A549 (cell line): ENCODE data around the gene SSBP3. TPM values are rescaled to one million over a fixed set of nuclear protein-coding genes. Genes with fewer than 3 reads are reported as not detected.
"Not testable (repeated sequence)": the region's sequence is repeated elsewhere in the genome, so short reads cannot be mapped to it uniquely, and the experiment has no call there.

Source experiments
- ATAC-seq, 2 experiments: fragments of 200-7000 bp in 1 of 2; fragments of >200 bp in 1 of 2; cut with Nextera tagmentation in 1 of 2; cut with Tn5 transposase in 1 of 2; 3 replicates each; pipeline versions ENCODE4 v1.8.0 to v1.9.1; 2018 to 2020; ENCODE audit warnings: mild to moderate bottlenecking in 1 of 2, moderate library complexity in 1 of 2
- CTCF ChIA-PET: fragments of 300-600 bp; sonication (Branson Sonifier 250); formaldehyde crosslinking; extraction: SDS; loops from one replicate; lab custom pipeline; 2021; ENCODE audit warnings: antibody characterized with exemption, inconsistent platforms; lab: Yijun Ruan, JAX
- POLR2A ChIA-PET: fragments of 350-600 bp; formaldehyde crosslinking; extraction: SDS; loops from one replicate; lab custom pipeline; 2021; ENCODE audit warnings: antibody characterized with exemption, inconsistent platforms; lab: Yijun Ruan, JAX
- DNase-seq, 2 experiments: peaks; one replicate each; pipeline versions ENCODE4 v3.0.0 to v3.0.0-alpha.2; 2011 to 2016; ENCODE audit warnings: low read depth in 1 of 2, low spot score in 1 of 2
- FAIRE-seq: peaks from 2 replicates; lab custom pipeline; 2011; peaks lifted over from hg19 to GRCh38; lab: Jason Lieb, UNC
- H3K27ac ChIP-seq, 2 experiments: fragments of >200 bp; sonication (Bioruptor Twin); formaldehyde crosslinking; 3 replicates each; pipeline ENCODE4 v1.5.1; 2016 to 2017
- H3K4me1 ChIP-seq: fragments of >200 bp; sonication (Bioruptor Twin); formaldehyde crosslinking; 3 replicates; pipeline ENCODE4 v1.6.1; 2016
- H3K4me2 ChIP-seq: fragments of >200 bp; sonication (Bioruptor Twin); formaldehyde crosslinking; 3 replicates; pipeline ENCODE4 v1.6.1; 2016
- H3K4me3 ChIP-seq: fragments of >200 bp; sonication (Bioruptor Twin); formaldehyde crosslinking; 3 replicates; pipeline ENCODE4 v1.5.1; 2016
- H3K9me3 ChIP-seq: fragments of >200 bp; sonication (Bioruptor Twin); formaldehyde crosslinking; 3 replicates; pipeline ENCODE4 v1.6.1; 2016
- ATOH8 ChIP-seq: fragments of 250-450 bp; sonication (Bioruptor Pico); IDR thresholded peaks from 2 replicates; pipeline ENCODE4 v1.5.0; 2020; ENCODE audit warnings: low read depth, mild to moderate bottlenecking, moderate library complexity
- BCL3 ChIP-seq: fragments of >200 bp; sonication (Bioruptor Twin); formaldehyde crosslinking; IDR thresholded peaks from 3 replicates; pipeline ENCODE4 v1.6.1; 2016
- BHLHE40 ChIP-seq: IDR thresholded peaks from 2 replicates; pipeline ENCODE4 v1.6.1; 2012; ENCODE audit warnings: low read depth, low read length, inconsistent platforms
- CHD4 ChIP-seq: fragments of 200-600 bp; sonication (generic); IDR thresholded peaks from 2 replicates; pipeline ENCODE4 v1.6.1; 2016; ENCODE audit warnings: antibody characterized with exemption, mild to moderate bottlenecking, borderline replicate concordance
- E2F6 ChIP-seq: IDR thresholded peaks from 2 replicates; pipeline ENCODE4 v1.6.1; 2012; ENCODE audit warnings: low read depth, borderline replicate concordance
- EHF ChIP-seq: fragments of 250-450 bp; sonication (Bioruptor Pico); IDR thresholded peaks from 2 replicates; pipeline ENCODE4 v1.5.0; 2020; ENCODE audit warnings: mild to moderate bottlenecking
- EP300 ChIP-seq, 2 experiments: fragments of >200 bp; sonication (Bioruptor Twin); formaldehyde crosslinking; IDR thresholded peaks; 2 replicates in 1 of 2; 3 replicates in 1 of 2; pipeline ENCODE4 v1.6.1; 2016 to 2017
- GATA3 ChIP-seq: IDR thresholded peaks from 2 replicates; pipeline ENCODE4 v1.6.1; 2012; ENCODE audit warnings: borderline replicate concordance
- HEYL ChIP-seq: fragments of 250-450 bp; sonication (Bioruptor Pico); IDR thresholded peaks from 2 replicates; pipeline ENCODE4 v1.8.0; 2021; ENCODE audit warnings: mild to moderate bottlenecking, moderate library complexity
- HOXB5 ChIP-seq: fragments of 250-450 bp; sonication (Bioruptor Pico); IDR thresholded peaks from 2 replicates; pipeline ENCODE4 v1.5.0; 2020; ENCODE audit warnings: mild to moderate bottlenecking, moderate library complexity
- JUN ChIP-seq, 2 experiments: fragments of >200 bp; sonication (Bioruptor Twin); formaldehyde crosslinking; IDR thresholded peaks; 2 replicates in 1 of 2; 3 replicates in 1 of 2; pipeline ENCODE4 v1.6.1; 2016 to 2017
- MAFK ChIP-seq: fragments of 450-650 bp; IDR thresholded peaks from 2 replicates; pipeline ENCODE4 v1.6.1; 2014; ENCODE audit not compliant: partially characterized antibody
- MAZ ChIP-seq: fragments of 150-350 bp; IDR thresholded peaks from 2 replicates; pipeline ENCODE4 v1.6.1; 2014; ENCODE audit warnings: antibody characterized with exemption, low read depth, low read length, borderline replicate concordance
- MYC ChIP-seq: IDR thresholded peaks from 2 replicates; pipeline ENCODE4 v1.6.1; 2012; ENCODE audit warnings: mild to moderate bottlenecking, inconsistent platforms, low read length, improper control_type of control experiment, borderline replicate concordance
- RARB ChIP-seq: fragments of 250-450 bp; sonication (Bioruptor Pico); IDR thresholded peaks from 2 replicates; pipeline ENCODE4 v1.8.0; 2021; ENCODE audit warnings: mild to moderate bottlenecking, moderate library complexity
- RCOR1 ChIP-seq: fragments of 150-350 bp; IDR thresholded peaks from 2 replicates; pipeline ENCODE4 v1.6.1; 2014; ENCODE audit warnings: antibody characterized with exemption, low read length, low read depth
- SMC3 ChIP-seq: fragments of >200 bp; sonication (Bioruptor Twin); formaldehyde crosslinking; IDR thresholded peaks from 3 replicates; pipeline ENCODE4 v1.6.1; 2018; ENCODE audit warnings: inconsistent platforms
- SREBF2 ChIP-seq: fragments of 450-650 bp; IDR thresholded peaks from 2 replicates; pipeline ENCODE4 v1.6.1; 2014; ENCODE audit warnings: mild to moderate bottlenecking, moderate library complexity
- TFCP2L1 ChIP-seq: fragments of 250-450 bp; sonication (Bioruptor Pico); IDR thresholded peaks from 2 replicates; pipeline ENCODE4 v1.5.0; 2021; ENCODE audit warnings: mild to moderate bottlenecking
- USF2 ChIP-seq: fragments of 450-650 bp; IDR thresholded peaks from 2 replicates; pipeline ENCODE4 v1.6.1; 2014; ENCODE audit warnings: antibody characterized with exemption
- ZC3H11A ChIP-seq: fragments of 450-650 bp; IDR thresholded peaks from 2 replicates; pipeline ENCODE4 v1.6.1; 2014; ENCODE audit warnings: antibody characterized with exemption, mild to moderate bottlenecking
- ZFP36 ChIP-seq: fragments of 450-650 bp; IDR thresholded peaks from 2 replicates; pipeline ENCODE4 v1.6.1; 2014; ENCODE audit warnings: borderline replicate concordance; ENCODE audit not compliant: partially characterized antibody
- ZSCAN20 ChIP-seq: fragments of 250-450 bp; sonication (Bioruptor Pico); IDR thresholded peaks from 2 replicates; pipeline ENCODE4 v1.8.0; 2022; ENCODE audit warnings: mild to moderate bottlenecking, moderate library complexity
- WGBS: methylation state at CpG from one replicate; pipeline ENCODE4 v1.1.6; 2017; ENCODE audit errors: missing lambda C conversion rate; 5-methylcytosine and 5-hydroxymethylcytosine counted together
- polyA plus RNA-seq, 4 experiments: library from polyadenylated mRNA; depleted of rRNA in 3 of 4; stranded (reverse); fragments of >200 nt; fragmentation: RNase III in 1 of 4; extraction: RNeasy Plus Mini Kit Qiagen cat#74134 plus additional on column Dnase treatment in 1 of 4; gene quantifications; 2 replicates in 3 of 4; 3 replicates in 1 of 4; pipeline ENCODE4 v1.2.3, GENCODE V29; 2011 to 2017
- TF ChIP-seq, protein P1 (sequence below): fragments of 150-350 bp; IDR thresholded peaks from 2 replicates; pipeline ENCODE4 v1.6.1; 2014; ENCODE audit warnings: low read depth, mild to moderate bottlenecking, low read length

Gene SSBP3
- polyA plus RNA-seq, 2 of the 4 experiments (the other 2 are of a cell fraction), result 7.2 to 9.1 TPM

GRCh38 chr1:54237586-54237985 is 168.6 kb downstream of the SSBP3 start:
- Histone ChIP-seq H3K4me2 (no peak overlapping the region), H3K27ac (no peak overlapping the region), H3K9me3 (no peaks in the 10 kb centered on the region), H3K4me1 (no peaks in the 10 kb centered on the region), H3K4me3 (no peak overlapping the region)
- ATAC-seq, result no peak
- POLR2A ChIA-PET, result no interaction called here
- 94% methylated on average over 10 of the region's 10 CpGs for WGBS
- CTCF ChIA-PET, result no interaction called here
- DNase-seq, result no peak
- no peak for TF ChIP-seq CHD4
- TF ChIP-seq GATA3, result no peak
- TF ChIP-seq ZC3H11A, result no peak
- no peak for TF ChIP-seq JUN (IDR thresholded peaks at IDR 0.05)
- TF ChIP-seq TFCP2L1 (CRISPR knock-in tag), result no peak
- FAIRE-seq, result no peak

GRCh38 chr1:54234284-54234683 is 171.9 kb downstream of the SSBP3 start:
- DNase-seq (no peak), ATAC-seq (no peak), FAIRE-seq (no peak)
- WGBS, result 94% methylated on average over 2 of the region's 2 CpGs
- Histone ChIP-seq H3K27ac (no peak overlapping the region), H3K9me3 (no peaks in the 10 kb centered on the region), H3K4me2 (no peak overlapping the region), H3K4me3 (no peak overlapping the region), H3K4me1 (0 out of 3 replicates have a peak, but pooled peaks cover 5% of the 10 kb centered on the region)
- CTCF ChIA-PET, result no interaction called here
- TF ChIP-seq TFCP2L1 (CRISPR knock-in tag), result no peak
- no peak for TF ChIP-seq MAFK
- TF ChIP-seq MYC, result no peak
- TF ChIP-seq EHF (CRISPR knock-in tag), result no peak
- no peak for TF ChIP-seq ZSCAN20 (CRISPR knock-in tag)
- no peak for TF ChIP-seq ZC3H11A
- no peak for TF ChIP-seq ZFP36
- TF ChIP-seq RCOR1, result no peak
- TF ChIP-seq SREBF2, result no peak
- TF ChIP-seq HOXB5 (CRISPR knock-in tag), result no peak
- TF ChIP-seq HEYL (CRISPR knock-in tag), result no peak
- TF ChIP-seq BHLHE40, result no peak
- TF ChIP-seq EP300 (IDR thresholded peaks at IDR 0.05), result no peak
- TF ChIP-seq RARB, result no peak
- POLR2A ChIA-PET, result no interaction called here

DNA sequence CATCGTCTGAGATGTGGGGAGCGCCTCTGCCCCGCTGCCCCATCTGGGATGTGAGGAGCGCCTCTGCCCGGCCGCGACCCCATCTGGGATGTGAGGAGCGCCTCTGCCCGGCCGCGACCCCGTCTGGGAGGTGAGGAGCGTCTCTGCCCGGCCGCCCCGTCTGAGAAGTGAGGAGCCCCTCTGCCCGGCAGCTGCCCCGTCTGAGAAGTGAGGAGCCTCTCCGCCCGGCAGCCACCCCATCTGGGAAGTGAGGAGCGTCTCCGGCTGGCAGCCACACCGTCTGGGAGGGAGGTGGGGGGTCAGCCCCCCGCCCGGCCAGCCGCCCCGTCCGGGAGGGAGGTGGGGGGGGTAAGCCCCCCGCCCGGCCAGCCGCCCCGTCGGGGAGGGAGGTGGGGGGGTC is 173.0 kb downstream of the SSBP3 start:
- POLR2A ChIA-PET, H3K4me3 ChIP-seq, H3K9me3 ChIP-seq, H3K27ac ChIP-seq, DNase-seq, FAIRE-seq, CTCF ChIA-PET, H3K4me2 ChIP-seq, H3K4me1 ChIP-seq, ATAC-seq: not testable (repeated sequence)
- WGBS, result no CpG with 5 or more reads among the region's 33 CpGs

- no peak for ATAC-seq
- TF ChIP-seq E2F6, result no peak
- TF ChIP-seq, protein P1, sequence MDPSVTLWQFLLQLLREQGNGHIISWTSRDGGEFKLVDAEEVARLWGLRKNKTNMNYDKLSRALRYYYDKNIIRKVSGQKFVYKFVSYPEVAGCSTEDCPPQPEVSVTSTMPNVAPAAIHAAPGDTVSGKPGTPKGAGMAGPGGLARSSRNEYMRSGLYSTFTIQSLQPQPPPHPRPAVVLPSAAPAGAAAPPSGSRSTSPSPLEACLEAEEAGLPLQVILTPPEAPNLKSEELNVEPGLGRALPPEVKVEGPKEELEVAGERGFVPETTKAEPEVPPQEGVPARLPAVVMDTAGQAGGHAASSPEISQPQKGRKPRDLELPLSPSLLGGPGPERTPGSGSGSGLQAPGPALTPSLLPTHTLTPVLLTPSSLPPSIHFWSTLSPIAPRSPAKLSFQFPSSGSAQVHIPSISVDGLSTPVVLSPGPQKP, result no peak
- TF ChIP-seq ZFP36, result no peak
- no peak for TF ChIP-seq RCOR1
- TF ChIP-seq BCL3, result no peak
- no peak for TF ChIP-seq SMC3
- TF ChIP-seq ATOH8 (CRISPR knock-in tag), result no peak
- no peak for TF ChIP-seq MAZ
- no peak for TF ChIP-seq USF2
- no peak for TF ChIP-seq JUN (IDR thresholded peaks at IDR 0.05)
- no peak for TF ChIP-seq TFCP2L1 (CRISPR knock-in tag)
These were observed 175.5 kb downstream of the SSBP3 start for GRCh38 chr1:54230507-54231339.

More at GRCh38 chr1:54230507-54231339, 175.5 kb downstream of the SSBP3 start:
- FAIRE-seq, result no peak
- ChIA-PET CTCF (interaction anchor here (1.4 kb wide), 1 partner anchor 9 kb away, joined by 3 read pairs; no protein-coding TSS in a partner anchor), POLR2A (no interaction called here)
- Histone ChIP-seq H3K4me3 (no peak overlapping the region), H3K9me3 (no peaks in the 10 kb centered on the region), H3K4me1 (peaks cover 22% of the 10 kb centered on the region; the same call in 1 of the 3 replicates), H3K4me2 (no peak overlapping the region), H3K27ac (no peak overlapping the region)
- DNase-seq, result no peak
- WGBS, result 80% methylated on average over 15 of the region's 15 CpGs
